NCI-H2107 treated with DMSO at 0.1 percent for 48 hours (cell line): Measurements from ENCODE around the gene ZCCHC17.

Experiments
- DNase-seq: peaks from one replicate; lab custom pipeline; 2025; ENCODE audit not compliant: unreplicated experiment; lab: John Stamatoyannopoulos, UW

ZCCHC17 gene

DNA sequence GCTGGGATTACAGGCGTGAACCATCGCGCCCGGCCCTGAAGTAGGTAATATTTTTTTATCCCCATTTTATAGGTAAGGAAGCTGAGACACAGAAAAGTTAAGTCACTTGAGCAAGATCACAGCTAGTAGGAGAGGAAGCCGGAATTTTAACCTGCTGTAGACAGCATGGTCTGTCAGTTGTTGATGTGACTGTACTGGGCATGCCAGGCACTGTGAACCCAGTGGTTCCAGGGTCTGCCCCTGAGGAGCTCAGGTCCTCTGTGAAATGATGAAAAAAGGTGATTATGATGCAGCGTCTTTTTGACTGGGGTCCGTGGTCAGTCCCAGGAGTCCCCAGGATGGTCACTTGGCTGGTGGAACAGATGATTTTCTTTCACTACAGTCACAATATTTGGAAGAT lies 92.8 kb downstream of the ZCCHC17 start:
- DNase-seq = no peak

DNA sequence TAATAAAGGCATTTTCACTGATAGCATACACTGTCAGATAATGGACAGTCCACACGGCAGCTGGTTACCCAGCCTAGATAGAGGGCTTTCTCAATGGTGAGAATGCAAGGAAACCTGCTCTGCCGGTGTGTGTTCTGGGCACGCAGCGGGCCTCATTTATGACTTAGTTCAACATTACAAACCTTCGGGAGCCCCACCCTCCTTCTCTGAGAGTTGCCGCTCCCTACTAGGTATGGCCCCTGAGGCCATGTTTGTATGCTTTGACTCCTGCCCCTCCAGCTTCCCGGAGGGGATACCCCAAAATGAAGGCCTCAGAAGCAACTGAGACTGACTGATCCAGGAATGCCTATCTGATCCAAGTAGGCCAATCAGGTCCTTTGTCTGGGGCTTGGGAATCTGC lies 93.2 kb downstream of the ZCCHC17 start:
- no peak for DNase-seq

DNA sequence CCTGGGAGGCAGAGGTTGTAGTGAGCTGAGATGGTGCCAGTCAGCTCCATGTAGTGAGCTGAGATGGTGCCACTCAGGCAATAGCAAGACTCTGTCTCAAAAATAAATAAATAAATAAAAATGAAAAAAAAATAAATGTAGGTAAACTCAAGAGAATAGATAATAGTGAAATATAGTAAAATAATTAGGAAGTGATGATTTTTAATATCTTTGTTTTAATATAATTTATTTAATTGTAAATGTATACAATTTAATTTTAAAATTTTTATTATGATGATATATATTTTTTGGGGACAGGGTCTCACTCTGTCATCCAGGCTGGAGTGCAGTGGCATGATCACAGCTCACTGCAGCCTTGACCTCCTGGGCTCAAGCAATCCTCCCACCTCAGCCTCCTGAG lies 96.6 kb downstream of the ZCCHC17 start:
- no peak for DNase-seq

DNA sequence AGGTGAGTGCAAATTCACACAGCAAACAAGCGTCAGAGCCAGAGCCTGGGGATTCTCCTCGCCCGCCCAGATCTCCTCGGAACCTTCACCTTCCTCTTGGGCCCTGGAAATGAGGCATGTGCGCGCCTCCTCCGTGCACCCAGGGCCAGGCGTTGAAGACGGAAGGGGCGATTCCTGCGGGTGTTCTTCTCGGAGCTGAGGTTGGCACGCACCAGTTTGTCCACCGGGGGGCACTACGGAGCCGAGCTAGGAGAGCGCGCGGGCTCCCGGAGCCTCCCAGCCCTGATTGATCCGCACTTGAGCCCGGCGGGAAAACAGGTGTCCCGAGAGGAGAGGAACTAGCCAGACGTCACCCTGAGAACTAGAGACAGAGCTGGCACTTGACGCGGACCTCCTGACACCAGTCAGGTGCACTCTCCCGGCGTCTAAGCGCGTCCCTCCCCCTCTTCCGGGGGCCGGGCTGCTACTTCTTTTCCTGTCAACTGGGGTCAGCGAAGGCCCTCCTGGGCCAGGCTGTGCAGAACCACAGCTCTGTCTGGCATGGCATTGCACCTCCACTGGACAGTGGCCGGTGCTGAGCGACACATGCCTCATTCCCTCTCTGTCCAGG lies 97.9 kb downstream of the ZCCHC17 start:
- DNase-seq = peak; percentile 83

DNA sequence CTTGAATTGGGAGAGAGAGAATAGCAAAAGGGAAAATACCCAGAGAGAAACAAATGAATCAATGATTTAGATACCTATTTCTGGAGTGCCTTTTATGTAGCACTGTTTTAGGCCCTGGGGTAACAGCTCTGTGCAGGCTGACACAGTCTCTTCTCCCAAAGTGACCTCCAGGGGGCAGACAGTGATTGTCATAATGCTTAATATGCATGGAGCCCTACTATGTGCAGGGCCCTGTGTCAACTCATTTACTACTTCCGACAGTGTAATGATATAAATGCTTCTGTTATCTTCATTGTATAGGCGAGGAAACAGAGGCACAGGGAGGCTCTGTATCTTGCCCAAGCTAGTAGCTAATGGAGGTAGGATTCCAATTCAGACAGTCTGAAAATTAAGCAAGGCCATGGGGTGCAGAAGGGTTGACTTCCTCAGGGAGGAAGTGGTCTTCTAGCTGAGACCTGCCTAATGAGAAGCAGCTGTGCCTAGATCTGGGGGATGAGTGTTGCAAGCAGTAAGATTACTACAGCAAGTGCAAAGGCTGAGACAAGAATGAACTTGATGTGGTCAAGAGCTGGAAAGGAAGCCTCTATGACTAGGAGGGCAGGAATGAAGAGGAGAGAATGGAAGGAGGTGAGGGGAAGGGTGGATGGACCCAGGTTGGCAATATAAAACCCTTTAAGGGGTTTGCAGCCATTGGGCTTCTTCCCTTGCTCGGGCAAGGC lies 100.0 kb downstream of the ZCCHC17 start:
- no peak for DNase-seq

DNA sequence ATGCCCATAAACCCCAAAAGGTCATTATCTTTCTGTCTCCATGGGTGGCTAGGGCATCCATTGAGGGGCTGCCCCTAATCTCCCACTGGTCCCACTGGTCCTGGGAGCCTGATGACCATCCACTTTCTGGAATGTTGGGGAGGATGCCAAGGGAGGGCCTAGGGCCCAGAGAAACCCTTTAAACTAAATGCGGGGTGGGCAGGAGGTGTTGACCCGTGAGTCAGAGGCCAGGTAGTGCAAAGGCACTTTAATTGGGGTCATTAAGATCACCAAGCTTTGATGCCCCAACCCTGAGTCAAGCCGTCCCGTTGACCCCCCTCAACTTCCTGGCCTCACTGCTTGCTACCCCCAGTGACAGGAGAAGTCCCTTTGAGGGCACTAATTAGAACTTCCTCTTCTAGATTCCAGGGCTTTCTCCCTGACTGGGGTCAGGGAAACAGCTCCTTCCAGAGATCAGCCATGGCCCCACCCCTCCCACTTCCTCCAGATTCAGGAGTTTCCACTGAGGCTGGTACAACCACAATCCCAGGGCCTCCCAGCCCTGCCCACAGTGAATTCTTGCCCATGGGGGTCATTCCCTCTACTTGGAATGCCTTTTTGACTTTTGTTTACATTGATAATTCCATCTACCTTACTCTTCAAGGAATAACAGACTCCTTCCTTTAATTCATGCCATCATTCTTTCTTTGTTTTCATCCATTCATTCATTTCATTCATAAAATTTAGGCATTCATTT lies 100.7 kb downstream of the ZCCHC17 start:
- no peak for DNase-seq

DNA sequence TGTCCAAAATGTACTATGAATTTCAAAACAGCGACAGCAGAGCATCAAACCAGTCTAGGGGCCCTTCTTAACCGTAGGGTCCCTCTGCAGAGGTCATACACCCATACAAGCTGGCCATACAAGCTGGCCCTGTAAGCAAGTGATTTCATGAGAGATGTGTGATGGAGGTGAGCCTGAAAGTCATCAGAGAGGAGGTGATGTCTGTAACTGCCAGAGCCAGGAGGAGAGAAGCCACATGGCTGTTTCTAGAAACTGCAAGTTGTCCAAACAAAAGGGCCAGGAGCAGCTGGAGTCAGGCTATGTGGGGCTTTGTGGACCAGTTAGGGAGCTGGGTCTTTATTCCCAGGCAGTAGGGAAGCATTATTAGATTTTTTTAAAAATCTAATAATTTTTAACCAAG lies 101.4 kb downstream of the ZCCHC17 start:
- DNase-seq = no peak

DNA sequence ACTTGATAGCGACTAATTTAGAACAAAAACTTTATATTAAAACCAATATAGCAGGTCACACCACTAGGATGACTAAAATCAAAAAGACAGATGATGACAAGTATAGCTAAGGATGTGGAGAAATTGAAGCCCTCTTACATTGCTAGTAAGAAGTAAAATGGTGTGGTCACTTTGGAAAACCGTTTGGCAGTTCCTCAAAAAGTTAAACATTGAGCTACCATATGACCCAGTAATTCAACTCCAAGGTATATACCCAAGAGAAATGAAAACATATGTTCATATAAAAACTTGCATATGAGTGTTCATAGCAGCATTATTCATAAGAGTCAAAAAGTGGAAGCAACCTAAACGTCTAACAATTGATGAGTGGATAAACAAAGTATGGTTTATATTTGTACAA lies 103.1 kb downstream of the ZCCHC17 start:
- no peak for DNase-seq

DNA sequence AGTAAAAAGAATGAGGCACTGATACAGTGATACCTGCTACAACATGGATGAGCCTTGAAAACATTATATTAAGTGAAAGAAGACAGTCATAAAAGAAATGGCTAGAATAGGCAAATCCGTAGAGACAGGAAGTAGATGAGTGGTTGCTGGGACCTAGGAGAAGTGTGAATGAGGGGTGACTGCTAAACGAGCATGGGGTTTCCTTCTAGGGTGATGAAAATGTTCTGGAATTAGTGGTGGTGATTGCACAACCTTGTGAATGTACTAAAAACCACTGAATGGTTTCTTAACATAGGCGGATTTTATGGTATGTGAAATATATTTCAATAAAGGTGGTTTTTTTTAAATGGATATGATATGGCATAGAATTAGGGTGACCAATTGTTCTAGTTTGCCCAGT lies 103.6 kb downstream of the ZCCHC17 start:
- no peak for DNase-seq

DNA sequence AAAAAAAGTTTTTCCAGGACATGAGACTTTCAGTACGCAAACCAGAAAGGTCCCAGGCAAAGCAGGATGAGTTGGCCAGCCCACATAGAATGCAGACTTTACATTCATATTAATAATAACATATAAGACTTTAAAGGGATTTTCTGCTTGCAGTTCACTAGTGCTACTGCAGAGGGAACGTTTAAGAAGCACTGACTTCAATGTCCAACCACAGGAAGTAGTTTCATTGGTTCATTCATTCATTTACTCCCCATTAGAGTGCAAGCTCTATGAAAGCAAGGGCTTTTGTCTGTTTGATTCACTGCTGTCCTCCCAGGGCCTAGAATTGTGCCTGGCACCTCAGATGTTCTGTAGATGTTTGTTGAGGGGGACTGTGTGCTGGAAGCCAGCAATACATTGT lies 104.4 kb downstream of the ZCCHC17 start:
- DNase-seq = no peak

DNA sequence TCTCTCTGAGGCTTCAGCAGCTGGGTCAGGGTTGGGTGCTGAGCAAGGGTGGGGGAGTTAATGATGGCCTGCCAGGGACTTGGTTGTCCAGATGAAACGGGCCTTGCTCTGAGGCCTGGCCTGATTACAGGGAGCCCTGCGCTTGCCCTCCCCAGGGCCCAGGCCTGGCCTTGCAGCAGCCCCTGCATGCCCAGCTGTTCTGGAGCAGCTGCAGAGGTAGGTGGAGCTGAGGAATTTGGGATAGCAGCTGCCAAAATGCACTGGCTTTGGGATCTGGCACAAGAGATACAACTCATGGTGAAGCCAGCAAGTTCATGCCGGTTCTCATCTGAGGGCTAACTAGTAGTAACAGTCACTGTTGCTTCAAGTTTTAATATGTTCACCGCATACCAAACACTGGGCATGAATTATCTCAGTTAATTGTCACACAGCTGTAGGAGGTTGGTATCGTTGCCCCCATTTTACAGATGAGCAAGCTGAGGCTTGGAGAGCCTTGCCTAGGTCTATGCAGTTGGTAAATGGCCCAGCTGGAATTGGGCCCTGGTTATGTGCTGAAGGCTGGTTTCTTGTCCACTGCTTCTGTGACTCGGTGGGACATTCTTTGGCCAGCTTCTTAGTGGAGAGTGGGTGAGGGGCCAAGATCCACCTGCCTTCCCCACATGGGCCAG lies 108.9 kb downstream of the ZCCHC17 start:
- no peak for DNase-seq

DNA sequence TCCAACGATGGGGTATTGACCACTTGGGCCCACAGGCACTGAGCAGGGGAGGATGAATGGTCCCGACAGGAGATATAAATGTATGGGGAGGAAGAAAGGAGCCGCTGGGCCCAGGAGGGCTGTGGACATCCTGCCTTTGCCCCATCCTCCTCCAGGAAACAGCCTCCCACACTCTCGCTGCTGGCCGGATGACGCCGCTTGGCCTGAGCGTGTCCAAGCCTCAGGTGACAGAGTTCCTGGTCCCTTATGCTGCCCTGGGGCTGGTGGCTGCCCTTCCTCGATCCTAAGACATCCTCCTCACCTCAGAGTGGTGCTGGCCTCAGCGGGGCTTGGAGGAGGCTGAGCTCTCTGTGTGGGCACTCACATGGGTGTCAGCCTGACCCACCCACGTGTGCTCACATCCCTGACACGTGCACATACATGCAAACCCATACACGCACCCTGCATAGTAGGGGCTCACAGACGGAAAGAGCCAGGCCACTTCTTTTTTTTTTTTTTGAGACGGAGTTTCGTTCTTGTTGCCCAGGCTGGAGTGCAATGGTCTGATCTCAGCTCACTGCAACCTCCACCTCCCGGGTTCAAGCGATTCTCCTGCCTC lies 110.3 kb downstream of the ZCCHC17 start:
- DNase-seq = no peak

DNA sequence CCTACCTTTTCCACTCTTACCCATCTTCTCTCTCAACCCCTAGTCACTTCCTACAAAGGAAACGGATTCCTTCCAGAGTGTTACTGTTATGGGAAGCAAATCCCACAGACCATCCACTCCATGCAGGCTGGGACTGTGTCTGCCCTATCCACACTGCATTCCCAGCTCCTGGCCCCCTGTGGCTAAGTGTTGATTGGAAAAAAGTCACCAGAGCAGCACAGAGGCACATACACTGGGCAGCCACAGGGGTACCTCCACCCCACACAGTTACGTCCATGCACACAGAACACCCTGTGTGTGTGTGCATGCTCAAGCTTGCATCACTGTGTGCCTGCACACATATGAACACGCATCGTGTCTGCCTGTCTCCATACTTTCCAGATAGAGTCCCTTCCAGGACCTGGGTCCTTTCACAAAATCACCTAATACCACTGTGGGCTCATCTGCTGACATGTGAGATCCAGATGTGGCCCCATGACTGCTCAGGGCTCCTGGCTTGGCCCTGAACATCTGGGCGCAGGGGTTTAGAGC lies 112.0 kb downstream of the ZCCHC17 start:
- DNase-seq = no peak

DNA sequence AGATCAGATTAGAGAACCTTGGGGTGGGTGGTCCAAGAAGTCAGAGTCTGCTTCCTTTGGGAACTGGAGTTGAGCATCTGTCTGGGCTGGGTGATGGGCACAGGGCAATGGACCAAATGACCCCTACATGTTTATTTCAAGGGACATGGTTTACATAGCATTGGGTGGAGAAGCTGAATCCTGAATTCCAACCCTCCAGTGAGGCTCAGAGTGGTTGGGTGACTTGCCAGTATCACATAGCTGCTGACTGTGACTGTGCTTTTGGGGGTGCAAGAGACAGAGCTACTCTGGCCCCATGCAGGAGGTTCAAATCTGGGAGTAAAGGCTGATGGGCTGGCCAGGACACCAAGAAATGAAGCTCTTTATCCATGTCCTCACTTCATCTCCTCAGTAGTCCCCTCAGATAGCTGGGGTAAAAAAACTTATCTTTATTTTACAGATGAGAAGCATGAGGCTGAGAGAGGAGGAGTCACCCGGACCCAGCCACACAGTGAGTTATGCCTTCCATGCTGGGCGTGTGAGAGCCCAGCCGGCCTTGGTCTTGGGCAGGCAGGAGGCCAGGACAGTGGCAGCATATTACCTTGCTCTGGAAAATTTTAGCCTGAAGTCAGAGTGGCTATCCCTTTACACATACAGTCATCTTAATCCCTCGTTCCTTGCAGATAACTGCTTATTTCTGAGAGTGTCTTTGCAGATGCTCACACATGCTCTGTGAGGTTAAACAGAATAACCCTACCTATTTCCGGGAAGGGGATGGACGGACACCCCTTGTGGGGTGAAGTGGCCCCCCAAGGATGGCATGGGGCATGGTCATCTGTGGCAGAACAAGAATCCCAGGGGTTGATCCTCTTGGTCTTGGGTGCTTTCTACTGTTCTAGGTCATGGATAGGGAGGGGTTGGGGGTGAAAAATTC lies 113.4 kb downstream of the ZCCHC17 start:
- DNase-seq = no peak

DNA sequence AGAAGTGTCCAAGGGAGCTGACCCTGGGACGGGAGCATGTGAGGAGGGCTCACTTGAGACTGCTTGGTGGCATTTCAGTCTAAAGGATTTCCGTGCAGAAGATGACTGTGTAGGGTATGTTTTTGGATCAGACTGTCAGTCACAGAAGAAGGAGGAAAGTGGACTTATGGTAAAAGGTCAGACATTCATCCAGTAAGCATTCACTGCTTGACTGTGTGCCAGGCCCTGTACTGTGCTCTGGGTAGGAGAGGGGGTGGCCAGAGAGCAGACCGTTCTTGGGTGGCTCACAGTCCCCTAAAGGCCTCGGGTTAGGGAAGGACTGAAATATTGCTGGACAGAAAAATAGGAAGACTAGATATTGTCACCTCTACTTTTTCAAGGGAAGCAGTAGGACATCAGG lies 114.0 kb downstream of the ZCCHC17 start:
- DNase-seq = no peak

DNA sequence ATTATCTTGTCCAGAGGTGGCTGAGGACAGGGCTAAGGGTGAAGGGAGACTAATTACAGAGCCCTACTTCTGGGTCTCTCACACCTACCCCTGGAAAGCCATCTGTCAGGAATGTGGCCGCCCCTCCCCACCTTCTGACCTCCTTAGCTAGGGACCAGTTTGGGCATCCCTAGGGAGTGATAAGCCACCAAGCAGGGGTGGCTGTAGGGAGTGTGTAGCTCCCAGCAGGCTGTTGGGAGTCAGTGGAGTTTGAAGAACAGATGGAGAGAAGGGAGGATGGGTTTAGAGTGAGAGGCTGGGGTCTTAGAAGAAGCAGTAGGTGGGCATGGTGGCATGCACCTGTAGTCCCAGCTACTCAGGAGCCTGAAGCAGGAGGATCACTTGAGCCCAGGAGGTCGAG lies 115.4 kb downstream of the ZCCHC17 start:
- no peak for DNase-seq

DNA sequence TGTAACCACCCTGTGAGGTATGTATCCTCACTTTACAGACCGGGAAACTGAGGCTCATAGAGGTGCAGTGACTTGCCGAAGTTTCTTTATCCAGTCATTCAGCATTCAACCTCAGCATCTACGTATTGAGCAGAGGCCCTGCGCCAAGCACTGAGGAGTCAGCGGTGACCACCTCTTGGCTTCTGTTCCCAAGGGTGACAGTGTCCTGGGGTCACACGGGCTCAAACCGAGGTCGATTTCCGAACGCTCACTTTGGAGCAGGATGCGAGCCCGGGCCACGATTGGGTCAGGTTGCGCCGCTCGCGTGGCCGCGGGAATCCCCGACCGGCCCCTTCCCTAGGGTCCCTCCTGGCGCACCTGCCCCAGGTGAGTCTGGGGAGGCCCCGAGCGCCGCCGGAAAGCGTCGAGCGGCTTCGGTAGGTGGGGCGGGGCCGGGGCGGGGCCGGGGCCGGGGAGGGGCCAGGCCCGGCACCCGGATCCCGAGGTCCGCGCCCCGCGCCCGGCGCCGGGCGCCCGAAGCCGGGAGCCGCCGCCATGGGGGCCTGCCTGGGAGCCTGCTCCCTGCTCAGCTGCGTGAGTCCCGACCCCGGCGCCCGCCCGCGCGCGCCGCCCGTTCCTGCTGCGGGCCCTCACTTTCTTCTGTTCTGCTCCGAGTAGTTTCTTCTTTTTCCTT lies 116.0 kb downstream of the ZCCHC17 start, which contains the start of gene SERINC2:
Gene SERINC2 (plus strand): TSS at position 482 of the 673 bp plus-strand sequence. CDS start 53 bp downstream, at position 535.
- DNase-seq = peak; percentile 12

DNA sequence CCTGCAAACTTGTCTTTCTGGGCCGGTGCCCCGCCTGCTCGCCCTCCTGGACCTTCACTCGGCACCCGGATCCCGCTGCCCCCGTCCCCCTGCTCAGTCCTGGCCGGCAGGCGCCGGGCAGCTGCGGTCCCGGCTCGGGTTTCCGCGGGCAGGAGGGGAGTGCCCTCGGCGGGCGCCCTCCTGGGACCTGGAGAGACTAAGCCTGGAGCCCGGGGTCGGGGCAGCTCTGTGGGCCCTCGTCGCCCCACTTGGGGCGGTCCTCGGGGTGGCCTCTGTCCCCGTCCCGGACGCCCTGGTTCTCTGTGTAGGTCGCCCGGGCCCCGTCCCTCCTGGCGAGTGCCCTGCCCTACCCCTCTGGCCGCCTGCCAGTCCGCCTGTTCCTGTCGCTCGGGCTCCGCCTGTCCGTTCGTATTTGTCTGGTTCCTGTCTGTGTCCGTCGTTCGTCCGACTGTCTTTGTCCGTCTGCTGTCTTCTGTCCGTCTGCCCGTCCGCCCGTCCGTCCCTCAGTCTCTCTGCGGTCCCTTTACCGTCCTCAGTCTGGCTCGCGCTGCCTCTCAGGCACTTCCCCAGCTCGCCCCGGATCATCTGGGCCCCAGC lies 116.7 kb downstream of the ZCCHC17 start:
- peak; percentile 38 for DNase-seq
